Suprapubic skin (tissue), 4 donors: ENCODE results near the gene FOXS1. TPM values are rescaled to one million over a fixed set of nuclear protein-coding genes. Genes with fewer than 3 reads are reported as not detected.

Experiments
- DNase-seq, 2 donors: peaks; one replicate each; pipeline ENCODE4 v3.0.0-alpha.2; 2019; ENCODE audit warnings: low spot score in 2 of 2
- H3K27ac ChIP-seq: fragments of 200-600 bp; sonication (generic); one replicate; pipeline ENCODE4 v1.5.1; 2019
- H3K27me3 ChIP-seq: fragments of 200-600 bp; sonication (generic); one replicate; pipeline ENCODE4 v1.5.1; 2019
- H3K36me3 ChIP-seq: fragments of 200-600 bp; sonication (generic); one replicate; pipeline ENCODE4 v1.5.1; 2019
- H3K4me1 ChIP-seq: fragments of 200-600 bp; sonication (generic); one replicate; pipeline ENCODE4 v1.5.1; 2019
- H3K4me3 ChIP-seq: fragments of 200-600 bp; sonication (generic); one replicate; pipeline ENCODE4 v1.5.1; 2019; ENCODE audit warnings: mild to moderate bottlenecking
- H3K9me3 ChIP-seq: fragments of 200-600 bp; sonication (generic); one replicate; pipeline ENCODE4 v1.5.1; 2019
- CTCF ChIP-seq, 2 donors: fragments of 200-600 bp in 1 of 2; fragments of 450-650 bp in 1 of 2; sonication (generic) in 1 of 2; IDR thresholded peaks; one replicate each; pipeline ENCODE4 v1.5.1; 2016 to 2019; ENCODE audit warnings: antibody characterized with exemption in 2 of 2, mild to moderate bottlenecking in 1 of 2, moderate library complexity in 1 of 2
- EP300 ChIP-seq: sonication (generic); formaldehyde crosslinking; IDR thresholded peaks from one replicate; pipeline ENCODE4 v1.6.1; 2017; ENCODE audit warnings: antibody characterized with exemption
- POLR2A ChIP-seq, 2 donors: fragments of 450-650 bp; IDR thresholded peaks; one replicate each; pipeline ENCODE4 v1.6.1; 2017; ENCODE audit warnings: antibody characterized with exemption in 2 of 2, mild to moderate bottlenecking in 2 of 2, moderate library complexity in 2 of 2
- POLR2AphosphoS5 ChIP-seq, 3 donors: sonication (generic); formaldehyde crosslinking; IDR thresholded peaks; one replicate each; pipeline ENCODE4 v1.6.1; 2017; ENCODE audit warnings: antibody characterized with exemption in 3 of 3
- WGBS: methylation state at CpG from one replicate; pipeline ENCODE4 v1.1.5; 2018; 5-methylcytosine and 5-hydroxymethylcytosine counted together
- total RNA-seq, 4 donors: library from RNA; depleted of rRNA; stranded (reverse); fragments of >200 nt; gene quantifications; one replicate each; pipeline ENCODE4 v1.1.0, GENCODE V29; 2016

Gene FOXS1
- total RNA-seq, 4 donors from 2014 or later: not detected

GRCh38 chr20:31857861-31858759, 12.7 kb upstream of the FOXS1 start:
- WGBS: 86% methylated on average over 13 of the region's 15 CpGs
- peaks cover 20% of the 10 kb centered on the region for H3K27me3 ChIP-seq
- H3K4me3 ChIP-seq: no peak overlapping the region
- peaks cover 19% of the 10 kb centered on the region for H3K4me1 ChIP-seq
- TF ChIP-seq POLR2AphosphoS5 (IDR thresholded peaks at IDR 0.05): no peak
- no peak for TF ChIP-seq POLR2A (IDR thresholded peaks at IDR 0.05)
- TF ChIP-seq CTCF (IDR thresholded peaks at IDR 0.05): no peak
- no peak for TF ChIP-seq EP300
- H3K9me3 ChIP-seq: no peaks in the 10 kb centered on the region
- peak in 1 of 2 donors; percentile 41 for DNase-seq
- no peaks in the 10 kb centered on the region for H3K36me3 ChIP-seq
- H3K27ac ChIP-seq: no peak overlapping the region

- Histone ChIP-seq H3K9me3 (no peaks in the 10 kb centered on the region), H3K4me1 (peaks cover 19% of the 10 kb centered on the region), H3K27me3 (peaks cover 30% of the 10 kb centered on the region), H3K27ac (no peak overlapping the region), H3K36me3 (no peaks in the 10 kb centered on the region), H3K4me3 (no peak overlapping the region)
- 68% methylated on average over 3 of the region's 3 CpGs for WGBS
- TF ChIP-seq POLR2A (IDR thresholded peaks at IDR 0.05) (no peak), CTCF (IDR thresholded peaks at IDR 0.05) (no peak), POLR2AphosphoS5 (IDR thresholded peaks at IDR 0.05) (no peak), EP300 (no peak)
- DNase-seq: peak in 1 of 2 donors; percentile 20
Observed at GRCh38 chr20:31856516-31856915, 11.1 kb upstream of the FOXS1 start.

GRCh38 chr20:31853481-31853880, 8.1 kb upstream of the FOXS1 start:
- DNase-seq: no peak
- Histone ChIP-seq H3K27ac (no peak overlapping the region), H3K4me3 (no peak overlapping the region), H3K36me3 (no peaks in the 10 kb centered on the region), H3K9me3 (no peaks in the 10 kb centered on the region), H3K4me1 (peaks cover 4% of the 10 kb centered on the region), H3K27me3 (peaks cover 42% of the 10 kb centered on the region)
- TF ChIP-seq CTCF (IDR thresholded peaks at IDR 0.05) (no peak), POLR2AphosphoS5 (IDR thresholded peaks at IDR 0.05) (no peak), EP300 (no peak), POLR2A (IDR thresholded peaks at IDR 0.05) (no peak)
- WGBS: 78% methylated on average over 7 of the region's 7 CpGs

GRCh38 chr20:31851240-31851955, 6.0 kb upstream of the FOXS1 start:
- H3K27me3 ChIP-seq: peaks cover 34% of the 10 kb centered on the region
- H3K9me3 ChIP-seq: no peaks in the 10 kb centered on the region
- 73% methylated on average over 11 of the region's 11 CpGs for WGBS
- DNase-seq: no peak
- no peaks in the 10 kb centered on the region for H3K36me3 ChIP-seq
- no peak overlapping the region for H3K27ac ChIP-seq
- TF ChIP-seq EP300 (no peak), POLR2AphosphoS5 (IDR thresholded peaks at IDR 0.05) (no peak), POLR2A (IDR thresholded peaks at IDR 0.05) (no peak), CTCF (IDR thresholded peaks at IDR 0.05) (no peak)
- H3K4me1 ChIP-seq: peaks cover 4% of the 10 kb centered on the region
- no peak overlapping the region for H3K4me3 ChIP-seq
